NCI-H748 (cell line): ENCODE measurements around the gene GNG7.
A peak's percentile ranks its signal among the peaks of the same experiment; 100 is the strongest.
"Not testable (repeated sequence)": the region's sequence is repeated elsewhere in the genome, so short reads cannot be mapped to it uniquely, and the experiment has no call there.

ENCODE experiments used
- DNase-seq: peaks from one replicate; lab custom pipeline; 2025; ENCODE audit not compliant: unreplicated experiment; lab: John Stamatoyannopoulos, UW

The GNG7 gene

DNA sequence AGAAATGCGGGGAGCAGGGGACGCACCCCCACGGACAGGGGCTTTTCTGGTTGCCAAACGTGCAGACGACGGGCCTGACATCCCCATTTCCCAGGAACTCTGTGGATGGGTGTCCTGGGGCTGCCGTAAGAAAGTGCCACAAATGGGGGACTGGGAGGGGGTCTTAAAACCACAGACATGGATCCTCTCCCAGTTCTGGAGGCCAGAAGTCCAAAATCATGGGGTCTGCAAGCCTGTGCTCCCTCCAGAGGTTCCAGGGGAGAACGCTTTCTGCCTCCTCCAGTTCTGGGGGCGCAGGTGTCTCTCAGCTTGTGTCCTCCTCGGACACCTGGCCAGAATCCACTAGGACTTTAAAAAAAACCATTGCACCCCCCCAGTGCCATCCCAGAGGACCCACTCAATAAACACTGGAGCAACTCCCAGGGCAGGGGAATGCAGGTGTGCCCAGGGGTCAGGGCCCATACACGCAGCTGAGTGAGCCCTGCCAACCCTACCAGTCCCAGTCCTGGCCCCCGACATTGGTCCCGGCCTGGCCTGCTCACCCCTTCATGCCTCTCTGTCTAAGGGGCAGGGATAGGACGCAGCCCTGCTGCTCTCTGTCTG lies 122.7 kb downstream of the GNG7 start:
- DNase-seq, result no peak

DNA sequence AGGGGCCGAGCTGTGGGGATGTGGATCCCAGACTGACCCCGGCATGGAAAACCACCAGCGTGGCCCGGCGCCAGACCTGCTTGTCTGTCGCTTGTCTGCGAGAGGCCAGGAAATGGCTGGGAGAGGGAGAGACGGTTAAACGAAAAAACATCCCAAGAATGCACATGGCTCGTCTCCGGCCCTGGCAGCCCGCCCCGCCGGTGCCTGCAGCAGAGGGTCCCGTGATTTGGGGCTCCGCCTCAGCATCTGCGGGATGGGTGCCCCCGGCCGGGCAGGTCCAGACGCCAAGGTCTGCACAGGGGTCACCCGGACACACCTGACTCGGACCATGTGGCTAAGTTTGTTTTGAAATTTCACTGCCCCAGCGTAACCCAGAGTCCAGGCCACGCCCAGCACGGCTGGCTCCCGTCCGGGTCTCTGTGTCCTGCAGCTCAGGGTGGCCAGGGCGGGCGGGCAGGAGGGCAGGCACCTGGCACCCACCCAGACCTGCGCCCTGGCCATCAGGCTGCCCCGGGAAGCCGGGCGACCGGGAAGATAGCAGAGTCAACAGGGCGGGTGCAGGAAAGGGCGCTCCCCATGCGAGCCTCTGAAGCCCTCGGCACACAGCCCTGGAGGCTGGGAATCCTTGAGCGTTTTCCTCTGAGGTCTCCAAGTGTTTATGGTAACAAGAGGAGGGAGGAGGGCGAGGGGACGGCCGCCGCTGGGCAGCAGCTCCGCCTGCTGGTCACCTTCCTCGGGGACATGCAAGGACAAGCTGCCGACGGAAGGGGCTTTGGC lies 123.4 kb downstream of the GNG7 start:
- peak; percentile 72 for DNase-seq

DNA sequence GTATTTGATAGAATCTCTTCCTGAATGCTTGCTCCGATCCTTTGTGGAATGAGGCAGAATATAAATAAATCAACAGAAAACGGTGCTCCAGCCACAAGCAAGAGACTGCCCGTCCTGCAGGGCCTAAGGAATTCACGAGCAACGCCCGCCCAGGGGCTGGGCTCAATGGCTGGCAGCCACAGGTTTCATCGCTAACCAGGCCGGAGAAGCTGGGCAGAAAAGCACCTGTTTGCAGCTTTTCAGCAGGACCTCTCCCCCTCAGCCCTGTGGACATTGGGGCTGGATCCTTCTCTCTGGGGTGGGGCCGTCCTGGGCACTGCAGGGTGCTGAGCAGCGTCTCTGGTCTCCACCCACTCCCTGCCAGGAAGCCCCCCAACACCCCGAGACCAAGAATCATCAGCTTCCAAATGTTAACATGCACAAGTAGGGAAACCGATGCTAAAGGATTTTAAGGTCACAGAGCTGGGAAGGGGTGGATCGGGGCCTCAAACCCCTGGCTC lies 124.1 kb downstream of the GNG7 start:
- no peak for DNase-seq

DNA sequence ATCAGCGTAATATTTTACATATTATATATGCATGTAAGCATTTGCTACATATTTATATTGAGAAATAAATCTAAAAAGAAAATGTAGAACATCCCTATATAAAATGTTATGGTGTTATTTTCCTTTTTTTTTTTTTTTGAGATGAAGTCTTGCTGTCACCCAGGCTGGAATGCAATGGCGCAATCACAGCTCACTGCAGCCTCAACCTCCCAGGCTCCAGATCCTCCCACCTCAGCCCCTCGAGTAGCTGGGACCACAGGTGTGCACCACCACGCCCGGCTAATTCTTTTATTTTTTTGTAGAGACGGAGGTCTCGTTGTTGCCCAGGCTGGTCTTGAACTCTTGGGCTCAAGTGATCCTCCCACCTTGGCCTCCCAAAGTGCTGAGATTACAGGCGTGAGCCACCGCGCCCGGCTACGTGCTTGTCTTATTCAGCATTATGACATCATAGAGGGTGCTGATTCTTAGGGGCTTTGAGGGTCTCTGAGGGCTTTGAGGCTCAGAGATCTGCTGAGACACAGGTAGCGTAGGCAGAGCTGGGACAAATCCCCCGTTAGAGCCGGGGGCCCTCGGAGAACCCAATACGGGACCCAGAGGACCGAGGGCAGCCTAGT lies 124.7 kb downstream of the GNG7 start:
- no peak for DNase-seq

DNA sequence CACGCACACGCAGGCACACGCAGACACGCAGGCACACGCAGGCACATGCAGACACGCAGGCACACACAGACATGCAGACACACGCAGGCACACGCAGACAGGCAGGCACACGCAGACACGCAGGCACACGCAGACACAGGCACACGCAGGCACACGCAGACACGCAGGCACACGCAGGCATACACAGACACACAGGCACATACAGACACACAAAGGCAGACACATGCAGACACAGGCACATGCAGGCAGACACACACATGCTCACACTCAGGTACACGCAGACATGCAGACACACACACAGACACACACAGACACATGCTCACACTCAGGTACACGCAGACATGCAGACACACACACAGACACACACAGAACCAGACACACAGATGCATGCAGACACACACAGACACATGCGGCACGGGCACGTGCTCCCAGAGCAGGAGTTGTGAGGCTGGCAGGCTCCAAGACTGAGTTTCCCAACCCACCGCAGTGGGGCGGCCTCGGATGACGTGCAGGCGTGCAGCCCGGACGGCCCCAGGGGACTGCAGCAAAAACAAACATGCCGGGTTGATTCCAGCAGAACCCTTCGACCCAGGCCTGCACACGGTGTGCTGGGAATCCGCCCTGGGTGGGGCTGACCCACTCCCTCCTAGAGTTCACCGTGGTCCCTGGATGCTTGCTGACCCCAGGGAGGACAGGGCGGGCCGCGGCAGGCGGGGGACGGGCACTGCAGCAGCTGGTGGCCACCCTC lies 126.6 kb downstream of the GNG7 start:
- DNase-seq, result no peak

DNA sequence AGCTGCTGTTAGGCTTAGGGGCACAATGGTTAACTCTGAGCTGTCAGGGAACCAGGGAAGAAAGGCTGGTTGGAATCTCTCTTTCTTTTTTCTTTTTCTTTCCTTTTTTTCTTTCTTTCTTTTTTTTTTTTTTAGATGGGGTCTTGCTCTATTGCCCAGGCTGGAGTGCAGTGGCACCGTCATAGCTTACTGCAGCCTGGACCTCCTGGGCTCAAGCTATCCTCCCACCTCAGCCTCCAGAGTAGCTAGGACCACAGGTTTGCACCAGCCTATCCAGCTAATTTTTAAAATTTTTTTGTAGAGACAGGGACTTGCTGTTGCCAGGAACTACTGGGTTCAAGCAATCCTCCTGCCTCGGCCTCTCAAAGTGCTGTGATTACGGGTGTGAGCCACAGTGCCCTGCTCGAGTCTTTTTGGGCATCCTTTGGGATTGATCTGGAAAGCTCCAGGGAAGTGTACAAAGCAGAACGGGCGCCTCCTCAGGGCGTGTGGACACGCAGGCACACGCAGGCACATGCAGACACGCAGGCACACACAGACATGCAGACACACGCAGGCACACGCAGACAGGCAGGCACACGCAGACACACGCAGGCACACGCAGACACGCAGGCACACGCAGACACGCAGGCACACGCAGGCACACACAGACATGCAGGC lies 127.4 kb downstream of the GNG7 start:
- DNase-seq, result no peak

DNA sequence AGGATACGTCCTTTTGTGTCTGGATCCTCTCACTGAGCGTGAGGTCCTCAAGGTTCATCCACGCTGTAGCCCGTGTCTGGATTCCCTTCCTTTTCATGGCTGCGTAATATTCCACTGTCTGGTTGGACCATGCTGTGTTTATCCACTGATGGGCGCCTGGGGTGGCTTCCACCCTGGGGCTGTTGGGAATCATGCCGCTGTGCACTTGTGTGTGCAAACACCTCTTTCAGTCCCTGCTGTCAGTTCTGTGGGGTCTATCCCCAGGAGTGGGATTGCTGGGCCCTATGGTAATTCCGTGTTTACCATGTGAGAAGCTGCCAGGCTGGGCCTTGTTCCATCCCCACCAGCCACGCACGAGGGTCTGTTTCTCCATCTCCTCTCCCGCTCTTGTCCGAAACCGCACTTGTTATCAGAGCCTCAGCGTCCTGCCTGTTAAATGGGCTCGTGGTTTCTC lies 128.0 kb downstream of the GNG7 start:
- DNase-seq, result no peak

DNA sequence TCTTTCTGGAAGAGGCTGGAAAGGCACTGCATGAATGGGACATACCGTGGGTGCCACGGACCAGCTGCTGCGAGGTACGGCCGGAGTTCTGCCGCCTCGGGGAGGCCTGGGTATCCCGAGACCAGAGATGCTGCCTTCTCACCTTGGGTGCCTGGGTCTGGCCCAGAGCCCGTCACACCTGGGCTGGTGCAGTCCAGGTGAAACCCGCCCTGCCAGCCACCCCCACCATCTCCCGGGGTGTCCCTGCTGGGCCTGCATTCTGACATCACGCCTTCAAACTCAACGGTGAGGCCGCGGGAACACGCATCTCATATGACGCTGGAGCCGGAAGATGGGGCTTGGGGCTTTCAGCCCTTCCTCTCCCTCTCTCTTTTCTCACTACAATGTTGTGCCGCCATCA lies 128.6 kb downstream of the GNG7 start:
- no peak for DNase-seq

DNA sequence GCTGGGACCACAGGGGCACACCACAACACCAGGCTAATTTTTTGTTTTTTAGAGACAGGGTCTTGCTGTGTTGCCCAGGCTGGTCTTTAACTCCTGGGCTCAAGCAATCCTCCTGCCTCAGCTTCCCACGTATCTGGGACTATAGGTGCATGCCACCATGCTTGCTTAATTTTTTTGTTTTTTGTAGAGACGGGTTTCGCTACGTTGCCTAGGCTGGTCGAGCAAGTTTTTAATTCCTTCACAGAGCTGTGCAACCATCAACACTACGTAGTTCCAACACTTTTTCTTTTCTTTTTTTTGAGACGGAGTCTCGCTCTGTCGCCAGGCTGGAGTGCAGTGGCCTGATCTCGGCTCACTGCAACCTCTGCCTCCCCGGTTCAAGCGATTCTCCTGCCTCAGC lies 130.3 kb downstream of the GNG7 start:
- not testable (repeated sequence) for DNase-seq

DNA sequence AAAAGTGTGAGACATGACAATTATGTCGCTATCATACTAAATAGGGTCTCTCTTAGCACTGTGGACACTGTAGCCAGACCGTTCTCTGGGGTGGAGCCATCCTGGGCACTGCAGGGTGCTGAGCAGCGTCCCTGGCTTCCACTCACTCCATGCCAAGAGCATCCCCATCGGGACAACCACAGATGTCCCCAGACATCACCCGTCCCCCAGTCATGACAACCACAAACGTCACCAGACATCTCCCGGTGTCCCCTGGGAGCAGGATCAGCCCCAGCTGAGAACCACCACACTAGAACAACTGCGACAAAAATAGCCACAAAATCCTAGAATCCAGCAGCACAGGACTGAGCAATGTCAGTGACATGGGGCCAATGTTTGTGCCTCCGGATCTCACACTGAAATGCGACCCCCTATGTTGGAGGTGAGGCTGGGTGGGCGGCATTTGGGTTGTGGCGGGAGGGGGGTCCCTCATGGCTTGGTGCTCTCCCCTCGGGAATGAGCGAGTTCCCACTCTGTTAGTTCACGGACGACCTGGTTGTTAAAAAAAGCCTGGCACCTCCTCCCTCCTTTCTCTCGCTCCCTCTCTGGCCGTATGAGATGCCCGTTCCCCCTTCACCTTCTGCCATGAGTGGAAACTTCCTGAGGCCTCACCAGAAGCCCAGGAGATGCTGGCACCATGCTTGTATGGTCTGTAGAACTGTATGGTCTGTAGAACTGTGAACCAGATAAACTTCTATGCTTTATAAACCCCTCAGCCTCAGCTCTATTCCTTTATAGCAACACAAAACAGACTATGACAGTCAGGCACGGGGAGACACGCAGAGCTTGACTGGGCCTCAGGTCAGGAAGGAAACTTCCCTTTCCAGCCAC lies 132.7 kb downstream of the GNG7 start:
- DNase-seq, result no peak

DNA sequence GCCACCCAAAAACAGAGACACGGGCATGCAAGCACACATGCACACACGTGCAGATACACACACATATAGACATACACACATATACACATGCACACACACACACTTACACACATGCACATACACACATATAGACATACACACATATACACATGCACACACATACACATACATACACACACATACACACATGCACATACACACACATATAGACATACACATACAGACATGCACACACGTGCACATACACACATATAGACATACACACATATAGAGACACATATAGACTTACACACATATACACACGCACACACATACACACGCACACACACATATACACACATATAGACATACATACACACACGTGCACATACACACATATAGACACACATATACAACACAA lies 134.5 kb downstream of the GNG7 start:
- DNase-seq, result no peak

DNA sequence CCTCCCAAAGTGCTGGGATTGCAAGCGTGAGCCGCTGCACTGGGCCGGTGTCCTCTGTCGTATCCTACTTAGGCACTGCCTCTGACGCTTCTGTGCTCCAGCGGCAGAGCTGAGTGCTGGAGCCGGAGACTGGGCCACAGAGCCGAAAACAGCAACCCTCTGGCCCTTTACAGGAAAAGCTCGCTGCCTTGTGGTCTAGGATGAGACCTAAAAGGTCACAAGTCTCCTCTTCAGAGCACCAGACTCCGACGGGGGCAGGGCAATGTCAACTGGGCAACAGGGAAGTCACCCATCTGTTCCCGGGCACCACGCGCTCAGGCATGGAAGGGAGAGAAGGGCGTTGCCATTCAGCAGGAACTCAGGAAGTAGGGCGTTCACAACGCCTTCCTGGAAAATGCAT lies 134.9 kb downstream of the GNG7 start:
- no peak for DNase-seq

DNA sequence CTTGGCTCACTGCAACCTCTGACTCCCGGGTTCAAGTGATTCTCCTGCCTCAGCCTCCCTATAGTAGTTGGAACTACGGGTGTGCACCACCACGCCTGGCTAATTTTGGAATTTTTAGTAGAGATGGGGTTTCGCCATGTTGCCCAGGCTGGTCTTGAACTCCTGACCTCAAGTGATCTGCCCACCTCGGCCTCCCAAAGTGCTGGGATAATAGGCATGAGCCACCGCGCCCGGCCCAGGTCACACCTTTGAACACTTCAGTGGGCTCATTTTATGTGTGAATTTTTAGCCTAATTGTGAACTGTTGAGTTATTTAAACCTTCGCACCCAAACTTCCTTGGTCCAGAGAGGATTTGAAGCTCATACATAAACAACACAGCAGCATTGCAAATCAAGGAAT lies 138.9 kb downstream of the GNG7 start:
- DNase-seq, result not testable (repeated sequence)

DNA sequence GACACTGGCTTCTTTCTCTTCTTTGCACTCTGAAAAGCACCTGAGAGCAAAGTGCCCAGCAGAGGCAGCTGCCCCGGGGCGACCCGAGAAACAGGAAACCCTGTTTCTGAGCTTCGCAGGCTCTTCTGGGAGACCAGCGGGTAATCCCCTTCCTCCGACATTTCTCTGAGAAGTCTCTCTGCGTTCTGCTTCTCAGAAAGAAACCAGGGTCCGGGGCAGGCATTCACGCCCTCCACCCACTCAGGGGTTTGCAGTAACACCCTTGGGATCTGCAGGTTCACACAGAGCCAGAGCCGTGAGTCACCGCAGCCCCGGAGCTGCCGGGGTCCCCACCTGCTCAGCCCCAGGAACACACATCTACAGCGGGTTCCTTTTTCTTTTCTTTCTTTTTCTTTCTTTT lies 140.6 kb downstream of the GNG7 start:
- DNase-seq, result no peak

DNA sequence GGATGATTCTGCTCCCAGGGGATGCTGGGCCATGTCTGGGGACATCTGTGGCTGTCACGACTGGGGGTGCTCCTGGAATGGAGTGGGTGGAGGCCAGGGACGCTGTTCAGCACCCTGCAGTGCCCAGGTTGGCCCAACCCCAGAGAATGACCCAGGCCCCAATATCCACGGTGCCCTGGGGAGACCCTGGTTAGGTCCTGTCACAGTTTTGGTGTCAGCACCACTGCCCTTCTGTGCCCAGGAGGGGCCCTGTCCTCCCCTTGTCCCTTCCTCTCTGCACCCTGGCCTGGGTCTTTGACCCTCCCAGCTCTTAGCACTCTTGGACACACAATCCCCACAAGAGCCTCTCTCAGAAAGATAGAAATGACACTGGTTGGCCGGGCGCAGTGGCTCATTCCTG lies 141.3 kb downstream of the GNG7 start:
- no peak for DNase-seq

DNA sequence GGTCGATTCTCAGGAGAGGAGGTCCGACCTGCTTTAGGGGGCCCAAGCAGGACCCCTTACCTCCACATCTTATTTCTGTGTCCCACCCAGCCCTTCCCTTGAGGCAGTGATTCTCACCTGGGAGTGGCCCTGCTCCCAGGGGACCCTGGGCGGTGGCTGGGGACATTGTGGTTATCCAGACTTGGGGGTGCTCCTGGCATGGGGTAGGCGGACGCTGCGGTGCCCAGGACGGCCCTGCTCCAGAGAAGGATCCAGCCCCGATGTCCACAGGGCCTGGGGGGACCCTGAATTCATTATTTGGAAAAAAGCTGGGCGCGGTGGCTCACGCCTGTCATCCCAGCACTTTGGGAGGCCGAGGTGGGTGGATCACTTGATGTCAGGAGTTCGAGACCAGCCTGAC lies 142.1 kb downstream of the GNG7 start:
- DNase-seq, result no peak

DNA sequence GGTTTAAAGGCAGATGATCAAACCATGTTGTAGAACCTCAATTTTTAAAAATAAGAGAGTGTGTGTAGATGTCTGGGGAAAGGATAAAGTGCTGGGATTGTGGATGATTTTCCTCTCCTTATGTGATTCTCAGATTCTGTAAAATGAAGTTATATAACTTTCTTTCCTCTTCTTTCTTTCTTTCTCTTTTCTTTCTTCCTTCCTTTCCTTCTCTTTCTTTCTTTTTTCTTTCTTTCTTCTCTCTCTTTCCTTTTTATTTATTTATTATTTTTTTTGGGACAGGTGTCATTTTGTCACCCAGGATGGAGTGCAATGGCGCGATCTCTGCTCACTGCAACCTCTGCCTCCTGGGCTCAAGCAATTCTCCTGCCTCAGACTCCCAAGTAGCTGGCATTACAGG lies 144.0 kb downstream of the GNG7 start:
- DNase-seq, result no peak

DNA sequence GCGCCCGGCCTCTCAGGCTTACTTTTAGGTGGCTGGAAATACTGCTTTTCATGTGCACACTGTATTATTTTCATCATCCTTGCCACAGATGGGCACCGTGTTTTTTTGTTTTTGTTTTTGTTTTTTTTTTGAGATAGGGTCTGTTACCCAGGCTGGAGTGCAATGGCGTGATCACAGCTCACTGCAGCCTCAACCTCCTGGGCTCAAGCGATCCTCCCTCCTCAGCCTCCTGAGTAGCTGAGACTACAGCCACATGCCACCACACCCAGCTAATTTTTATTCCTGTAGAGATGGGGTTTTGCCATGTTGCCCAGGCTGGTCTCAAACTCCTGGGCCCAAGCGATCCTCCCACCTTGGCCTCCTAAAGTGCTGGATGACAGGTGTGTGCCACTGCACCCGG lies 144.4 kb downstream of the GNG7 start:
- not testable (repeated sequence) for DNase-seq

DNA sequence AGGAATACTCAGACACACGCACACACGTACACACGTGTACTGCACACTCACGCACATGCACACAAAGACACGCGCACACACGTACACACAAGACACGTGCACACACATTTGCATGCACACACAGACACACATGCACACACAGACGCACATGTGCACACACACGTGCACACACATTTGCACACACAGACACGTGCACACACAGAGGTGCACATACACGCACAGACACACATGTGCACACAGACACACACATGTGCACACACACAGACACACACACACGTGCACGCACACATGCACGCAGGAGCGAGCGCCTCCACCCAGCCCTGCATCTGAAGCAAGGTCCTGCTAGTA lies 145.4 kb downstream of the GNG7 start:
- no peak for DNase-seq
